Bronchial epithelial cell (primary cell): ENCODE results near the gene TEX9. TPM values are rescaled to one million over a fixed set of nuclear protein-coding genes. Genes with fewer than 3 reads are reported as not detected.

Experiments used
- DNase-seq: peaks from one replicate; pipeline ENCODE4 v3.0.0-alpha.2; 2010; ENCODE audit warnings: low read depth
- FAIRE-seq: peaks from 2 replicates; lab custom pipeline; 2011; peaks lifted over from hg19 to GRCh38; lab: Jason Lieb, UNC
- H3K27me3 ChIP-seq: 2 replicates; pipeline ENCODE4 v1.5.1; 2011; ENCODE audit warnings: low read length; ENCODE audit not compliant: control insufficient read depth, insufficient read depth
- H3K36me3 ChIP-seq: 2 replicates; pipeline ENCODE4 v1.5.1; 2011; ENCODE audit warnings: low read length; ENCODE audit not compliant: control insufficient read depth, insufficient read depth
- H3K4me3 ChIP-seq: 2 replicates; pipeline ENCODE4 v1.5.1; 2011; ENCODE audit warnings: mild to moderate bottlenecking, low read depth, low read length, control low read depth
- total RNA-seq: library from RNA; depleted of rRNA; stranded (reverse); fragments of >200 nt; gene quantifications from 2 replicates; pipeline ENCODE4 v1.2.1, GENCODE V29; 2014
- TF ChIP-seq, protein P1 (sequence below): IDR thresholded peaks from 2 replicates; pipeline ENCODE4 v1.5.1; 2011; ENCODE audit warnings: mild to moderate bottlenecking, moderate library complexity, low read length, control low read depth, inconsistent platforms; ENCODE audit not compliant: insufficient read depth, severe bottlenecking

TEX9 gene
- total RNA-seq, 1 donor from 2014 or later, result 2.6 TPM

DNA sequence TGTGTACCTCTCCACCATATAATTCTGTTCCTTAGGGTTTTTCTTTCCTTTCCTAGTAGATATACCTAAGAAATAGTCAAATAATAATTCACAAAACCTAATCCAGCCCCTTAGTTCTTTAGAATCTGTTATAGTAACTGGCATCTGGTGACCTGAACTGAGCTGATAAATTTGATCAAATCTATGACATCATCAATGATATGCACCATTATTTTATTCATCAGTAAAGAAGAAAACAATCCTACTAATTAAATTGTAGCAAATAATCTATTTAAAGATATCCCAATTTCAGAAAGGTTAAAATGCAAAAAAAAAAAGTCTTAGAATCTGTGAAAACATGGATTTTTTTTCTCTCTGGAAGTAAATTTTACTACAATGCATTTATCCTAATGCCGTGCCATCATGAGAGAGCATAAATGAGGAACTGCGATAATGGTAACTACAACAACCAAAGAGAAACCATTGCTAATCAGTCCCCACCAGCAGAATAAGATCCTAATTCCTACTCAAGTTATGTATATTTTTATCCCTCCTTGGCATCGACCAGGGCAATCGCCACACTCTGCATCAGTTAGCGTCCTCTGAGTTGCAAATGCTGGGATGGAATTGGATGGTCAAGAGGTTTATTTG, 106.3 kb downstream of the TEX9 start:
- Histone ChIP-seq H3K4me3 (no peak overlapping the region), H3K27me3 (no peaks in the 10 kb centered on the region), H3K36me3 (no peaks in the 10 kb centered on the region)
- TF ChIP-seq, protein P1, sequence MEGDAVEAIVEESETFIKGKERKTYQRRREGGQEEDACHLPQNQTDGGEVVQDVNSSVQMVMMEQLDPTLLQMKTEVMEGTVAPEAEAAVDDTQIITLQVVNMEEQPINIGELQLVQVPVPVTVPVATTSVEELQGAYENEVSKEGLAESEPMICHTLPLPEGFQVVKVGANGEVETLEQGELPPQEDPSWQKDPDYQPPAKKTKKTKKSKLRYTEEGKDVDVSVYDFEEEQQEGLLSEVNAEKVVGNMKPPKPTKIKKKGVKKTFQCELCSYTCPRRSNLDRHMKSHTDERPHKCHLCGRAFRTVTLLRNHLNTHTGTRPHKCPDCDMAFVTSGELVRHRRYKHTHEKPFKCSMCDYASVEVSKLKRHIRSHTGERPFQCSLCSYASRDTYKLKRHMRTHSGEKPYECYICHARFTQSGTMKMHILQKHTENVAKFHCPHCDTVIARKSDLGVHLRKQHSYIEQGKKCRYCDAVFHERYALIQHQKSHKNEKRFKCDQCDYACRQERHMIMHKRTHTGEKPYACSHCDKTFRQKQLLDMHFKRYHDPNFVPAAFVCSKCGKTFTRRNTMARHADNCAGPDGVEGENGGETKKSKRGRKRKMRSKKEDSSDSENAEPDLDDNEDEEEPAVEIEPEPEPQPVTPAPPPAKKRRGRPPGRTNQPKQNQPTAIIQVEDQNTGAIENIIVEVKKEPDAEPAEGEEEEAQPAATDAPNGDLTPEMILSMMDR, result no peak
- no peak for FAIRE-seq
- no peak for DNase-seq

DNA sequence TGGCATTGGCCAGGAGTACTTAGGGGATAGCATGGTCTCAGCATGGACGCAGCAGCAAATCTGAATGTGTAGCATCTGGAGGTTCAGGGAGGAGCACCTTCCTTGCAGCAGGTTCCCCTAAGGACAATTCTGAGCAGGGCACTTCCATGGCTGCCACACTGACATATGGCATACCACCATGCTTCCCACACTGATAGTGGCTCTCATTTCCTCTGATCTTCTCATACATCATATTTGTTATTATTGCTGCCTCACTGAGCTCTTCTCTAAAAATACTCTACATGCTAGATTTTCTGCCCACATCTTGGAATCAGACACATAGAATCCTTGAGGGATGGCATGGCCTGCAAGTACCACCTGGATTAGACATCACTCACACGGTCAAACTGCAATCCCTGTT, 107.1 kb downstream of the TEX9 start:
- Histone ChIP-seq H3K36me3 (no peaks in the 10 kb centered on the region), H3K27me3 (no peaks in the 10 kb centered on the region), H3K4me3 (no peak overlapping the region)
- no peak for DNase-seq
- TF ChIP-seq, protein P1, result no peak
- FAIRE-seq, result no peak

- FAIRE-seq, result no peak
- no peak overlapping the region for H3K4me3 ChIP-seq
- TF ChIP-seq, protein P1, result no peak
Observed at GRCh38 chr15:56473017-56473416, 107.8 kb downstream of the TEX9 start.

DNA sequence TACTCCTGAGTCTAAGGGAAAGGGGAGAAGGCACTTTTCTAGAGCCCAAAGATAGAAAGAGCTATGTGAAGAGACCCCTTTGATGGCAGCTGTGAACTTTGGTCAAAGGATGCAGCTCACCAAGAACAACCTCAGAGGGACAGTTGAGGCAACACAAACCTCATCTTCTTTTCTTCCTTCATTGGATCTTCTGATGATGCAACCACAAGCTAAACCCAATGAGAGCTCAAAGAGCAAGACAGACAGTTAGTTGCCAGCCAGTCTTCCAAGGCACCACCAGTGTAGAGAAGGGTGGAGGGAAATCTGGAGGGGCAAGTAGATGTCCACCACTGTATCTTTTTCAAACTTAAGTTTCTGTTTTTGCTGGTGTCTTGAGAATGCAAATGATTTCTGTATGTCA, 110.1 kb downstream of the TEX9 start:
- H3K4me3 ChIP-seq, result no peak overlapping the region
- TF ChIP-seq, protein P1, result no peak
- H3K36me3 ChIP-seq, result no peaks in the 10 kb centered on the region
- no peak for DNase-seq
- no peaks in the 10 kb centered on the region for H3K27me3 ChIP-seq
- FAIRE-seq, result no peak

More at GRCh38 chr15:56473017-56473416, 107.8 kb downstream of the TEX9 start:
- no peaks in the 10 kb centered on the region for H3K27me3 ChIP-seq
- no peak for DNase-seq
- no peaks in the 10 kb centered on the region for H3K36me3 ChIP-seq

Other genes starting within 250 kb of the TEX9 start
- 3.1 and 3.2 TPM in 2 replicates for gene RFX7, start 121.5 kb upstream of the TEX9 start, total RNA-seq
- gene MNS1, start 99.7 kb downstream of the TEX9 start, total RNA-seq, result not detected in 2 replicates